Skeletal muscle tissue (tissue), 4 donors: ENCODE measurements around the gene AKAP13. TPM values are rescaled to one million over a fixed set of nuclear protein-coding genes. Genes with fewer than 3 reads are reported as not detected.
"Not testable (repeated sequence)": the region's sequence is repeated elsewhere in the genome, so short reads cannot be mapped to it uniquely, and the experiment has no call there.

Experiments used
- H3K27ac ChIP-seq: one replicate; pipeline ENCODE4 v1.7.0; 2013; ENCODE audit warnings: mild to moderate bottlenecking, low read depth, low read length, inconsistent platforms
- H3K27me3 ChIP-seq, 3 donors: one replicate each; pipeline ENCODE4 v1.7.0; 2013; ENCODE audit warnings: low read length in 3 of 3; ENCODE audit not compliant: control insufficient read depth in 3 of 3, insufficient read depth in 3 of 3
- H3K36me3 ChIP-seq, 3 donors: one replicate each; pipeline ENCODE4 v1.7.0; 2013; ENCODE audit warnings: low read length in 3 of 3; ENCODE audit not compliant: control insufficient read depth in 3 of 3, insufficient read depth in 3 of 3
- H3K4me1 ChIP-seq, 3 donors: one replicate each; pipeline ENCODE4 v1.7.0; 2013; ENCODE audit warnings: low read length in 3 of 3, mild to moderate bottlenecking in 3 of 3; ENCODE audit not compliant: control insufficient read depth in 3 of 3, insufficient read depth in 3 of 3
- H3K4me3 ChIP-seq, 3 donors: one replicate each; pipeline ENCODE4 v1.7.0; 2013; ENCODE audit warnings: low read length in 3 of 3
- H3K9ac ChIP-seq, 3 donors: one replicate each; pipeline ENCODE4 v1.7.0; 2013; ENCODE audit warnings: low read length in 3 of 3, mild to moderate bottlenecking in 3 of 3, moderate library complexity in 2 of 3, low read depth in 1 of 3
- H3K9me3 ChIP-seq, 3 donors: one replicate each; pipeline ENCODE4 v1.7.0; 2013; ENCODE audit warnings: low read length in 3 of 3; ENCODE audit not compliant: control insufficient read depth in 3 of 3
- total RNA-seq: library from RNA; depleted of rRNA; stranded (reverse); fragments of >200 nt; gene quantifications from one replicate; pipeline ENCODE4 v1.2.3, GENCODE V29; 2014
- donor health status: Osteomylitis.

AKAP13 gene
- total RNA-seq, 1 donor from 2014 or later, result 129 TPM

- Histone ChIP-seq H3K4me1 (peaks cover 5 to 9% (median 7%) of the 10 kb centered on the region in 3 donors), H3K4me3 (no peak overlapping the region), H3K36me3 (no peaks in the 10 kb centered on the region), H3K27ac (no peak overlapping the region), H3K27me3 (no peaks in the 10 kb centered on the region), H3K9me3 (no peaks in the 10 kb centered on the region), H3K9ac (no peak overlapping the region)
Measured at GRCh38 chr15:85439996-85440395, 59.6 kb downstream of the AKAP13 start.

DNA sequence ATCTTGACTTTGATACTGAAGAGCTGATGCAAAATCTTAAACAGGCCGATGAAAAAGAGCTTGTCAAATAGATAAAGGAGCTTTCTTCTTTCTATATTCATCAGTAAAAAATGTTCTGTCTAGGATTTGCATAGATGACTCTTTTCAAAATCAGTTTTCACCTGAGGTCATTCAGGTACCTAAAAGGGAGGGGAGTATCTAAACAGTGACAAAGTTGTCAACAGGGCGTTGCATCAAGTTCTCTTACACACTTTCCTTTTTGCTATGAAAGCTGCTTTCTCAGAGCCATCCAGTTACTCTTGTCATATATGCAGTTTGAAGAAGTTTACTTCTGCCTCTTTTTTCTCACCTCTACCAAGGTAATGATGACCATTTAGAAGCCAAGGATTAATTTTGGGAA lies 60.0 kb downstream of the AKAP13 start:
- no peak overlapping the region for H3K4me3 ChIP-seq
- H3K9me3 ChIP-seq, result no peaks in the 10 kb centered on the region
- H3K27ac ChIP-seq, result no peak overlapping the region
- H3K36me3 ChIP-seq, result no peaks in the 10 kb centered on the region
- peaks cover 5 to 9% (median 7%) of the 10 kb centered on the region in 3 donors for H3K4me1 ChIP-seq
- no peaks in the 10 kb centered on the region for H3K27me3 ChIP-seq
- no peak overlapping the region for H3K9ac ChIP-seq

DNA sequence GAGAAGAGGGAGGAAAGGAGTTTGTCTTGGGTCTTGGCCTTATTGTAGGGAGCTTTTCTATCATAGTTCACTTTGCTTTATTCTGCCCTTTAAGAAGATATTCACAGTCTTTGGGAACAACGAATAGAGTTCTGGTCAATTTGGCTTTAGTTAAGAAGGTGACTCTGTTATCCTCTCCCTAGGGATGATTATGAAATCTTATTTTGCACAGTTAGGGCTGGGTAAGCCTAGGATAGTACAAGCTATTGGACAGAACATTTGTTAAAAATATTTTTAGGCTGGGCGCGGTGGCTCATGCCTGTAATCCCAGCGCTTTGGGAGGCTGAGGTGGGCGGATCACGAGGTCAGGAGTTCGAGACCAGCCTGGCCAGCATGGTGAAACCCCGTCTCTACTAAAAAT lies 61.5 kb downstream of the AKAP13 start:
- not testable (repeated sequence) for H3K4me3 ChIP-seq, H3K4me1 ChIP-seq, H3K9me3 ChIP-seq, H3K27me3 ChIP-seq, H3K36me3 ChIP-seq, H3K27ac ChIP-seq, H3K9ac ChIP-seq

- peaks cover 5 to 9% (median 7%) of the 10 kb centered on the region in 3 donors for H3K4me1 ChIP-seq
- no peaks in the 10 kb centered on the region for H3K36me3 ChIP-seq
- H3K27ac ChIP-seq, result no peak overlapping the region
- no peak overlapping the region for H3K4me3 ChIP-seq
- no peaks in the 10 kb centered on the region for H3K27me3 ChIP-seq
- no peak overlapping the region for H3K9ac ChIP-seq
- H3K9me3 ChIP-seq, result no peaks in the 10 kb centered on the region
Measured at GRCh38 chr15:85443046-85443445, 62.6 kb downstream of the AKAP13 start.

- H3K27ac ChIP-seq, result no peak overlapping the region
- no peaks in the 10 kb centered on the region for H3K27me3 ChIP-seq
- no peak overlapping the region for H3K9ac ChIP-seq
- peaks cover 5 to 9% (median 7%) of the 10 kb centered on the region in 3 donors for H3K4me1 ChIP-seq
- no peak overlapping the region for H3K4me3 ChIP-seq
- H3K9me3 ChIP-seq, result no peaks in the 10 kb centered on the region
- H3K36me3 ChIP-seq, result no peaks in the 10 kb centered on the region
Measured at GRCh38 chr15:85443593-85444087, 63.2 kb downstream of the AKAP13 start.

GRCh38 chr15:85444122-85444745 lies 63.8 kb downstream of the AKAP13 start:
- H3K36me3 ChIP-seq, result no peaks in the 10 kb centered on the region
- no peak overlapping the region for H3K27ac ChIP-seq
- H3K9me3 ChIP-seq, result no peaks in the 10 kb centered on the region
- no peaks in the 10 kb centered on the region for H3K27me3 ChIP-seq
- H3K4me3 ChIP-seq, result no peak overlapping the region
- no peak overlapping the region for H3K9ac ChIP-seq
- peaks cover 5 to 9% (median 7%) of the 10 kb centered on the region in 3 donors for H3K4me1 ChIP-seq

DNA sequence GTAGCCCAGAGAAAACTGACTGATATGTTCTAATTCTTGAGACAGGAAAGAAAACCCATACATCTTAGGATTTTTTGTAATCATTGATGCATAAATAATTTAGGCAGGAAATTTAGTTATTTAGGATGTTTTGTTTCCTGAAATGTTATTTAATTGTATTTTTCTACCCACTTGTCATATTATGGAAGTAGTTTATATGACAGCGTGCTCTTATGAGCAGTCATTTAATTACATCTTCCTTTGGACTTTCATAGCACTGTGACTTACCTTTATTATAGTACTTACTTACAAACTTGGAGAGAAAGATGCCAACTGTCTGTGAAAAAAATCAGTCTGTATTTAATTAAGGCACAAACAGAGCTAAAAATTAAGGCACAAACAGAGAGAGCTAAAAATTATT lies 65.0 kb downstream of the AKAP13 start:
- H3K4me1 ChIP-seq, result peaks cover 5 to 9% (median 7%) of the 10 kb centered on the region in 3 donors
- H3K27ac ChIP-seq, result no peak overlapping the region
- no peaks in the 10 kb centered on the region for H3K9me3 ChIP-seq

GRCh38 chr15:85451099-85451700 lies 70.8 kb downstream of the AKAP13 start:
- H3K4me1 ChIP-seq, result no peaks in the 10 kb centered on the region
- no peak overlapping the region for H3K4me3 ChIP-seq

More for the DNA sequence above, 65.0 kb downstream of the AKAP13 start:
- Histone ChIP-seq H3K4me3 (no peak overlapping the region), H3K36me3 (no peaks in the 10 kb centered on the region), H3K9ac (no peak overlapping the region), H3K27me3 (no peaks in the 10 kb centered on the region)

GRCh38 chr15:85452436-85452835 lies 72.0 kb downstream of the AKAP13 start:
- no peak overlapping the region for H3K27ac ChIP-seq
- no peaks in the 10 kb centered on the region for H3K36me3 ChIP-seq
- H3K9ac ChIP-seq, result no peak overlapping the region
- no peaks in the 10 kb centered on the region for H3K4me1 ChIP-seq
- no peak overlapping the region for H3K4me3 ChIP-seq
- H3K9me3 ChIP-seq, result peaks cover 0 to 3% (median 0%) of the 10 kb centered on the region in 3 donors
- H3K27me3 ChIP-seq, result no peaks in the 10 kb centered on the region

More at GRCh38 chr15:85451099-85451700, 70.8 kb downstream of the AKAP13 start:
- Histone ChIP-seq H3K9ac (no peak overlapping the region), H3K27me3 (no peaks in the 10 kb centered on the region), H3K36me3 (no peaks in the 10 kb centered on the region), H3K9me3 (peaks cover 0 to 3% (median 0%) of the 10 kb centered on the region in 3 donors), H3K27ac (no peak overlapping the region)

DNA sequence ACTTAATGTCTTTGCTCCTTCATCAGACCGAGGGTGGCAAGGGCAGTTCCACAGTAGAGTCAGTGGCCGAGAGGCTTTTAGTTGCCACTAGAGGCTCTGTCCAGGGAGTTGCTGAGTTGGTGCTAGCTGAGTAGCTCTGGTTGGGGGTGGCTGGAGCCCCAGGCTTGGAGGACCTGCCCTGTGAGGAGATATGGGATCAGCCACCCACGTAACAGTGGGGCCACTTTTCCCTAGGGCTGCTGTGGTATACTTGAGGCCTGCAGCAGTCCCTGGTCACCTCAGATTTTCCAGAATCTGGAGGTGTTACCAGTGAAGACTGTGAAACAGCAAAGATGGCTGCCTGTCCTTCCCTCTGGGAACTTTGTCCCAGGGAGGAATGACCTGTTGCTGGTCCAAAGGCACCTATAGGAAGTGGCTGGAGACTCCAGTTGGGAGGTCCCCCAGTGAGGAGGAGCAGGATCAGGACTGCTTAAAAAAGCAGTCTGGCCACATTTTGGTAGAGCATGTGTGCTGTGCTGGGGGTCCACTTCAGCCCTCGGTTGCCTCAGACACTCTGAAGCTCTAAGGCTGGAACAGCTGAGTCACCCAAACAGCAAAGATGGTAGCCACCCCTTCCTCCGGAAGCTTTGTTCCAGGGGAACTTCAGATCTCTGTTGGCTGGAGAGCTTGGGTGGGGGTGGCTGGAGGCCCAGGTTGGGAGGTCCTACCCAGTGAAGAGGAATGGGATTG lies 72.9 kb downstream of the AKAP13 start:
- Histone ChIP-seq H3K9me3 (peaks cover 0 to 3% (median 0%) of the 10 kb centered on the region in 3 donors), H3K4me3 (no peak overlapping the region), H3K27me3 (no peaks in the 10 kb centered on the region), H3K4me1 (no peaks in the 10 kb centered on the region), H3K36me3 (no peaks in the 10 kb centered on the region), H3K9ac (no peak overlapping the region), H3K27ac (no peak overlapping the region)
